NCI-H1105 treated with DMSO at 0.1 percent for 48 hours (cell line): ENCODE measurements around the gene FNDC7.
"Not testable (repeated sequence)": the region's sequence is repeated elsewhere in the genome, so short reads cannot be mapped to it uniquely, and the experiment has no call there.

Source experiments
- DNase-seq: peaks from one replicate; lab custom pipeline; 2025; lab: John Stamatoyannopoulos, UW

Gene FNDC7

GRCh38 chr1:108745980-108746381, 33.3 kb downstream of the FNDC7 start:
- no peak for DNase-seq

DNA sequence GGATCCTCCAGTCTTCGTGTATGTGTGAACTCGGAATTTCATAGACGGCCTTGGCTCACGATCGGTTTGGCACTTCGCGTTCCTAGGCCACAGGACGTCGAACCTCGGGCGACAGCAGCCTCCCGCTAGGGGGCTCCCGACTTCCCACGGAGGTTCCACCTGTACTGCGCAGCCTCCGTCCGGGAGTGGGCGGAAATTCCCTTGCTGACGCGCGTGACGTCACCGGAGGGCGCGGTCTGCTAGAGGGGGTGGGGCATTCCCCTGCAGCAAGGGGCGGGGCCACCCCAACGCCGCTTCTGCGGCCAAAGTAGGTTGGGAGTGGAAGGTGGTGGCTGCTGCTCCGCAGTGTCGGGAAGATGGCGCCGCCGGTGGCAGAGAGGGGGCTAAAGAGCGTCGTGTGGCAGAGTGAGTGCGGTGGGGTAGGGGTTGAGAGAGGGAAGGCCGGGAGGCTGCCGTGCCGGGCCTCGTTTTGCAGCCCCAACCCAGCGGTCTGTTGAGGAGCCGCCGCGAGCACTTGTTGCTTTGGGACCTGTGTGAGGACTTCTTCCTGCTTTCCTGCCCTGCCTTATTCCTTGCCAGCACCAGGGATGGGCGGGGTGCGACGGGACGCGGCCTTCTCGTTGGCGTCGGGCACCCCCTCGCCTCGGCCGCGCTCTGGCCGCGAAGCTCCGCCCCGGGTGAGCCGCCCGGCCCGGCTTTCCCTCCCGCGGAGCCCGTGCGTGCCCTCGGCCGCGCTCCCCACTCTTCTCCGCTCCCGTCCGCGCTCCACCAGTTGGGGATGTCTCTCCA, 33.9 kb downstream of the FNDC7 start, which contains the start of gene STXBP3:
STXBP3 (plus strand) TSS at position 293 of the 789 bp plus-strand sequence; CDS start at position 357, 64 bp downstream.
- peak; percentile 96 for DNase-seq

DNA sequence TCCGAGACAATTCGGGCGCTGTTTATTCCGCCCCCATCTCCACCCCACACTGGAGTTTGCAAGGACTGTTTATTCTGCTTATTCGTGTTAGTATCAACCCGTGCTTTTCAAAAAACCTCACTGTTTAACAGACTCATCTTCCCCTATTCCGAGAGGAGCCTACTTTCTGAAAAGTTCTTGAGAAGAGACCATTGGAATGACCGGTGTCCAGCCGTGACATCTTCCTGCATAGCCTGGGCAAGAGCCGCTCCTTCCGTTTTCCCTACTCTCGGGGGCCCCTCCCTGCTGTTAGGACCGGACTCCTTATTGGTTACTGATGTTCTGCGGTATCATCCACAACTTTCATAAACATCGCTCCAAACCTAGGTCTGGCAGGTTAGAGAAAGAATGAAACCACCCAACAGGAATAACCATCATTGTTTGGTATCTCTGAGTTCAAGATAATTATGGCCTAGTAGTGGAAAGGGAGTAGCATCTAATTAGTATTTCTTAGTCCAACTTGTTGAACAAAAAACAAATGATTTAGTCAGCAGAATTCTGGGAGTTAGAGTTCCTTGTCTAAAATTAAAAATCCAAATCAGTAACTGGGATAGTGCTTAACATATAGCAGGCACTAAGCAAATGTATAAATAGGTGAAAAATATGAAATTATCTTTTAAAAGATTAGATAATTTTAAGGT, 34.6 kb downstream of the FNDC7 start:
- DNase-seq, result peak; percentile 77

- no peak for DNase-seq
These were observed 35.2 kb downstream of the FNDC7 start for GRCh38 chr1:108747898-108748297.

DNA sequence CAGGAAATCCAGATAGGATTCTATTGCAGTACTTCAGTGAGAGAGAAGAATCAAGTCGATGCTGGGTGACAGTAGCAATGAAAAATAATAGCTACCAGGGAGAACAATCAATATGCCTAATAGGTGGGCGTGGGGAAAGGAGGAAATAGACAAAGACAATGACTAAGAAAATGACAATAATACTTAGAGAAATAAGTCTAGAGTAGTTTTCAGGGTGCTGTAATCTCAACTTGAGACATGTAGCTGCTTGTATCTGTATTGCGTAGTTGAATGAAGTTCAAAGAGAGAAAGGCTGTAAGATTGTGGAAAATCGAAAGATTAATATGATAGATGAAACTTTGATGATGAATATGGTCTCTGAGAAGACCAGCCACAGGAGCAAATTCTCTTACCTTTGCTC, 36.4 kb downstream of the FNDC7 start:
- DNase-seq, result no peak

GRCh38 chr1:108750476-108751181, 37.9 kb downstream of the FNDC7 start:
- no peak for DNase-seq

- no peak for DNase-seq
These were observed 40.7 kb downstream of the FNDC7 start for GRCh38 chr1:108753363-108753762.

DNA sequence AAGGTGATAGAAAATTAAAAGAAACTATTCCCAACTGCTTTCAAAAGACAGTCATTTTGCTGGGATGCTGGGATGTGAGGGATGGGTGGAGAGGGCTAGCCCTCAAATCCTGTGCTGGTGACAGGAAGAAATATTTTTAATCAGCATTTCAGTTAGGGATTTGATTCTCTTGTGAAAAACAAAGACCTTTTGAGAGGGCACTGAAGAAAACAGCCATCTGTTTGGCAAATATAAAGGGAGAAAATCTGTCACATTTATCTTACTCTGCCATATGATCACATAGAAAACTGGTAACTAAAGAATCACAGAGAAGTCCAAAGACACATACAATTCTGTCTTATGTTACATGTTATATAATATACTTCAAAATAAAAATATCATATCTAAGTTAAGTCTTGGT, 46.1 kb downstream of the FNDC7 start:
- no peak for DNase-seq

DNA sequence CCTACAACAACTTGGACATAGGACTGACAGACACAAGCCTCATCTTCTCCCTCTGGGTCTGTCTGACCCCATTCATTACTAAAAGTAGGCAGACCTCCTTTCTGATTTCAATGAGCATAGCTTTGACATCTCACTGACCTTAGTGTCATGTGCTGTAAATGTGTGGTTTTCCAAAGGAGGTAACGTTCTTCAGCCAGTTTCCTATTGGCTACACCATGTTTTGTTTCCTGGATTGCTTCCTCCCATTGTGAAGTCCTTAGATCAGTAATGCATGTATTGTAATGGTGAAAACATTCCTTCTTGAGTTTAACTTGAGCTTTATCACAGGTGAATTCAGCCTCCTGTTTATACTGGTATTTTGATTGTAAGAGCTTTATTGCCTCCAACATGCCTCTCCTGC, 54.4 kb downstream of the FNDC7 start:
- DNase-seq, result no peak

GRCh38 chr1:108767708-108768107, 55.0 kb downstream of the FNDC7 start:
- no peak for DNase-seq

GRCh38 chr1:108777839-108778238, 65.1 kb downstream of the FNDC7 start:
- DNase-seq, result no peak

GRCh38 chr1:108779455-108779854, 66.7 kb downstream of the FNDC7 start:
- DNase-seq, result no peak

DNA sequence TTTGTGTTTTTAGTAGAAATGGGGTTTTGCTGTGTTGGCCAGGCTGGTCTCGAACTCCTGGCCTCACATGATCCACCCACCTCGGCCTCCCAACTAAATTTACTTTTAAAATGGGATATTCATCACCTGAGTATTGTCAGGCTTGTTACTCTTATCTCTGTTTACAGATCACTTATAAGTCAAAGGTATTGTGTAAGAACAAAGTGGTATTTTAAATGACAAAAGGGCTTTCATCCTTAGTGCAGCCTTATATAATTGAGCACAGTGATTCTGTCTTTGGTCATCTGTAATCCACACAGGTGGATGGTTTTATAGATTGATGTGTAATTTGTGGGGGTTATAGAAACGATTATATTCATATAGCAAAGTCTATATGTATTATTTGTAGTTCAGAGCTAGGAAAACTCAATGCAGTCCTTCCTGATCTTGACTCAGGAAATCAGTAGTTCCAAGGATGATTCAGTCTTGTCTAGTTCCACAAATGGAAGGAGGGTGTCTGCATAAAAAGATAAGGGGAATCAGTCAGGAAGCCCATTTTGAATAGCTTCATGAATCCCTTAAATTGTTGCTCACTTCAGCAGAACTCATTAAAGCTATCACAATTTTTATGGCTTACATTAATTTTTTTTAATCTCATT, 68.3 kb downstream of the FNDC7 start:
- no peak for DNase-seq

- DNase-seq, result not testable (repeated sequence)
These were observed 68.9 kb downstream of the FNDC7 start for GRCh38 chr1:108781575-108781944.

DNA sequence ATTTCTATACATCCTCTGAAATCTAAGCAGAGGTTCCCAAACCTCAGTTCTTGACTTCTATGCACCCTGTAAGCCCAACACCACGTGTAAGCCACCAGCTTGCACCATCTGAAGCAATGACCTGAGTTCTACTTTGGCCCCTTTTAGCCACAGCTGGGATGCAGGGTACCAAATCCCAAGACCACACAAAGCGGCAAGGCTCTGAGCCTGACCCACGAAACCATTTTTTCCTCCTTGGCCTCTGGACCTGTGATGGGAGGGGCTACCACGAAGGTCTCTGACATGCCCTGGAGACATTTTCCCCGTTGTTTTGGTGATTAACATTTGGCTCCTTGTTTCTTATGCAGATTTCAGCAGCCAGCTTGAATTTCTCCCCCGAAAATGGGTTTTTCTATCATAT, 72.6 kb downstream of the FNDC7 start:
- DNase-seq, result no peak

DNA sequence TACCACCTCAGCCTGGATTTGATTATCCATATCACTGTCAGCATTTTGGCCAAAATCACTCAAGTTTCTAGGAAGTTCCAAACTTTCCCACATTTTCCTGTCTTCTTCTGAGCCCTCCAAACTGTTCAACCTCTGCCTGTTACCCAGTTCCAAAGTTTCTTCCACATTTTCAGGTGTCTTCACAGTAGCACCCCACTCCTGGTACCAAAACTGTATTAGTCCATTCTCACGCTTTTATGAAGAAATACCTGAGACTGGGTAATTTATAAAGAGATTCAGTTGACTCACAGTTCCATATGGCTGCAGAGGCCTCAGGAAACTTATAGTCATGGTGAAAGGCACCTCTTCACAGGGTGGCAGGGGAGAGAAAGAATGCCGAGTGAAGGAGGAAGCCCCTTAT, 73.2 kb downstream of the FNDC7 start:
- DNase-seq, result no peak

GRCh38 chr1:108791790-108792189, 79.1 kb downstream of the FNDC7 start:
- no peak for DNase-seq
